ENCODE results near the gene CUEDC2.

The CUEDC2 gene

DNA sequence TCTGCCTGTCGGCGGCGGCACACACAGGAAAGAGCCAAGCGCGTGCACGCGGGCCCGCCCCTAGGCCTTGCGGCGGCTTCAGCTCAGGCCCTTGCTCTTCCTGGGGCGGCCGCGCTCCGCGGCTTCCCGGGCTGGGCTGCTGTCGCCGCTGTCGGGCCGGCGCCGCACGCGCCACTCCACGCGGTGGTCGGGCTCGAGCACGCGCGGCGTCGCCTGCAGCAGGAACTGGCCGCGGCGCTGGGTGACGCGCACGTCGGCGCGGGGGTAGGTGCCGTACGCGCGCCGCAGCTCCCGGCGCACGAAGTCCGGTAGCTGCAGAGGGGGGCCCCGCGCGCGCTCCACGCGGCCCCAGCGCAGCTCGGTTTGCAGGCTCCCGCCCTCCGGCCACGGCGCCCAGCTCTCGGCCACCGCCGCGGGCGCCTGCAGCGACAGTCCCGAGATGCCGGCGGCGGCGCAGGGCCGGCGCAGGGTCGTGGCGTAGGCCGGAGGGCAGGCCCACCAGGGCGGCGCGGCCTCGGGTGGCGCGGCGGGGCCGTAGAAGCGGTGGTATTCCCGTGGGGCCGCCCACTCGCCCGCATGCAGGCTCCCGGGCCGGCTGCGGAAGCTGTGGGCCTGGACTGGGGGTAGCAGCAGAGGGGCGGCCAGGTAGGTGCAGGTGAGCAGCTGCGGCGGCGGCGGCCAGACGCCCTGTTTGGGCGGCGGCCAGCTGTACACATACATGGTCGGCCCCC, 18.2 kb upstream of the CUEDC2 start (continued):
- TF ChIP-seq GLIS1 (tag by site-specific recombination; IDR thresholded peaks at IDR 0.05) (peak; percentile 91), YY2 (tag by site-specific recombination; IDR thresholded peaks at IDR 0.05) (0 out of 2 replicates have a peak, but pooled peaks have one; percentile 35), KLF10 (tag by site-specific recombination; IDR thresholded peaks at IDR 0.05) (0 out of 2 replicates have a peak, but pooled peaks have one; percentile 11), GLIS2 (tag by site-specific recombination; IDR thresholded peaks at IDR 0.05) (peak; percentile 85), ZNF184 (tag by site-specific recombination; IDR thresholded peaks at IDR 0.05) (no peak), KLF16 (tag by site-specific recombination; IDR thresholded peaks at IDR 0.05) (peak; percentile 43), ZNF23 (tag by site-specific recombination; IDR thresholded peaks at IDR 0.05; ENCODE audit: borderline replicate concordance) (no peak), ZSCAN30 (tag by site-specific recombination; IDR thresholded peaks at IDR 0.05) (peak; percentile 71)
- TF ChIP-seq, protein P1, sequence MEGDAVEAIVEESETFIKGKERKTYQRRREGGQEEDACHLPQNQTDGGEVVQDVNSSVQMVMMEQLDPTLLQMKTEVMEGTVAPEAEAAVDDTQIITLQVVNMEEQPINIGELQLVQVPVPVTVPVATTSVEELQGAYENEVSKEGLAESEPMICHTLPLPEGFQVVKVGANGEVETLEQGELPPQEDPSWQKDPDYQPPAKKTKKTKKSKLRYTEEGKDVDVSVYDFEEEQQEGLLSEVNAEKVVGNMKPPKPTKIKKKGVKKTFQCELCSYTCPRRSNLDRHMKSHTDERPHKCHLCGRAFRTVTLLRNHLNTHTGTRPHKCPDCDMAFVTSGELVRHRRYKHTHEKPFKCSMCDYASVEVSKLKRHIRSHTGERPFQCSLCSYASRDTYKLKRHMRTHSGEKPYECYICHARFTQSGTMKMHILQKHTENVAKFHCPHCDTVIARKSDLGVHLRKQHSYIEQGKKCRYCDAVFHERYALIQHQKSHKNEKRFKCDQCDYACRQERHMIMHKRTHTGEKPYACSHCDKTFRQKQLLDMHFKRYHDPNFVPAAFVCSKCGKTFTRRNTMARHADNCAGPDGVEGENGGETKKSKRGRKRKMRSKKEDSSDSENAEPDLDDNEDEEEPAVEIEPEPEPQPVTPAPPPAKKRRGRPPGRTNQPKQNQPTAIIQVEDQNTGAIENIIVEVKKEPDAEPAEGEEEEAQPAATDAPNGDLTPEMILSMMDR (tag by site-specific recombination; IDR thresholded peaks at IDR 0.05), result peak; percentile 51; the same call in 1 of the 2 replicates

DNA sequence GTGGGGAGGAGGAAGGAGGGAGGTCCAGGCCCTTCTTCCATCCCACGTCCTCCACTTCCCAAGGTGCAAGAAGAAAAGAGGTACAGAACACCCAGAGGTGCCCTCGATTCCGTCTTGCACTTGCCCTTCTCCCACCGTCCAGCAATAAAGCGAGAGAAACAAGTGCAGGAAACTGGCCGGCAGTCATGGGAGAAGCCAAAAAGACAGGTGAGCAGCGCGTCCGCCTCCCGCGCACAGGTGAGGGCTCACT, 17.7 kb upstream of the CUEDC2 start:
- H3K9me3 ChIP-seq (ENCODE audit: control insufficient read depth, insufficient read depth, low read depth, low read length), result no peaks in the 10 kb centered on the region
- POLR2A ChIA-PET, result interaction anchor here (0.7 to 5.3 kb wide), 11 partner anchors 10 to 250 kb away, joined by 4 to 60 read pairs (median 8); partner anchors contain the start of genes CUEDC2 and FBXL15
- peak overlapping the region; percentile 73 for H3K4me3 ChIP-seq (ENCODE audit: low read depth, low read length)
- peak overlapping the region; percentile 97 for H3K27ac ChIP-seq (ENCODE audit: extremely low read depth, low read depth, low read length)
- peaks cover 14 to 25% of the 10 kb centered on the region in 2 experiments; a peak in 2 of 3 replicates for H3K36me3 ChIP-seq (ENCODE audit: control insufficient read depth in 2 of 2, insufficient read depth in 1 of 2, low read length in 2 of 2)
- CTCF ChIA-PET, result interaction anchor here (0.6 to 2.2 kb wide), 4 partner anchors 27 to 56 kb away, joined by 4 to 16 read pairs (median 5); no protein-coding TSS in a partner anchor
- H3K4me1 ChIP-seq (ENCODE audit: control insufficient read depth, insufficient read depth, low read length), result peaks cover 5% of the 10 kb centered on the region
- TF ChIP-seq ZNF530 (tag by site-specific recombination; IDR thresholded peaks at IDR 0.05; ENCODE audit: low read depth), result no peak
- TF ChIP-seq ZNF350 (tag by site-specific recombination; IDR thresholded peaks at IDR 0.05), result no peak
- TF ChIP-seq ZNF600 (tag by site-specific recombination; IDR thresholded peaks at IDR 0.05), result peak; percentile 58; the same call in 1 of the 2 replicates
- TF ChIP-seq ZNF138 (tag by site-specific recombination; IDR thresholded peaks at IDR 0.05; ENCODE audit: borderline replicate concordance), result no peak
- TF ChIP-seq ZNF335 (tag by site-specific recombination; conservative IDR thresholded peaks at IDR 0.05), result peak; percentile 69
- no peak for TF ChIP-seq ZNF239 (tag by site-specific recombination; IDR thresholded peaks at IDR 0.05)
- no peak for TF ChIP-seq HOXC10 (CRISPR knock-in tag; IDR thresholded peaks at IDR 0.05)
- TF ChIP-seq, protein P2, sequence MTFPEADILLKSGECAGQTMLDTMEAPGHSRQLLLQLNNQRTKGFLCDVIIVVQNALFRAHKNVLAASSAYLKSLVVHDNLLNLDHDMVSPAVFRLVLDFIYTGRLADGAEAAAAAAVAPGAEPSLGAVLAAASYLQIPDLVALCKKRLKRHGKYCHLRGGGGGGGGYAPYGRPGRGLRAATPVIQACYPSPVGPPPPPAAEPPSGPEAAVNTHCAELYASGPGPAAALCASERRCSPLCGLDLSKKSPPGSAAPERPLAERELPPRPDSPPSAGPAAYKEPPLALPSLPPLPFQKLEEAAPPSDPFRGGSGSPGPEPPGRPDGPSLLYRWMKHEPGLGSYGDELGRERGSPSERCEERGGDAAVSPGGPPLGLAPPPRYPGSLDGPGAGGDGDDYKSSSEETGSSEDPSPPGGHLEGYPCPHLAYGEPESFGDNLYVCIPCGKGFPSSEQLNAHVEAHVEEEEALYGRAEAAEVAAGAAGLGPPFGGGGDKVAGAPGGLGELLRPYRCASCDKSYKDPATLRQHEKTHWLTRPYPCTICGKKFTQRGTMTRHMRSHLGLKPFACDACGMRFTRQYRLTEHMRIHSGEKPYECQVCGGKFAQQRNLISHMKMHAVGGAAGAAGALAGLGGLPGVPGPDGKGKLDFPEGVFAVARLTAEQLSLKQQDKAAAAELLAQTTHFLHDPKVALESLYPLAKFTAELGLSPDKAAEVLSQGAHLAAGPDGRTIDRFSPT (tag by site-specific recombination; IDR thresholded peaks at IDR 0.05), result 0 out of 2 replicates have a peak, but pooled peaks have one; percentile 11
- TF ChIP-seq ZNF423 (tag by site-specific recombination; IDR thresholded peaks at IDR 0.05), result peak; percentile 64
- no peak for TF ChIP-seq ZNF664 (tag by site-specific recombination; IDR thresholded peaks at IDR 0.05)
- peak; percentile 51; the same call in 1 of the 2 replicates for TF ChIP-seq ZNF366 (tag by site-specific recombination; conservative IDR thresholded peaks at IDR 0.05)
- TF ChIP-seq ZNF785 (tag by site-specific recombination; IDR thresholded peaks at IDR 0.05), result no peak
- TF ChIP-seq, protein P3, sequence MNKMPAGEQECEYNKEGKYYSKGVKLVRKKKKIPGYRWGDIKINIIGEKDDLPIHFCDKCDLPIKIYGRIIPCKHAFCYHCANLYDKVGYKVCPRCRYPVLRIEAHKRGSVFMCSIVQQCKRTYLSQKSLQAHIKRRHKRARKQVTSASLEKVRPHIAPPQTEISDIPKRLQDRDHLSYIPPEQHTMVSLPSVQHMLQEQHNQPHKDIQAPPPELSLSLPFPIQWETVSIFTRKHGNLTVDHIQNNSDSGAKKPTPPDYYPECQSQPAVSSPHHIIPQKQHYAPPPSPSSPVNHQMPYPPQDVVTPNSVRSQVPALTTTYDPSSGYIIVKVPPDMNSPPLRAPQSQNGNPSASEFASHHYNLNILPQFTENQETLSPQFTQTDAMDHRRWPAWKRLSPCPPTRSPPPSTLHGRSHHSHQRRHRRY (tag by site-specific recombination; IDR thresholded peaks at IDR 0.05), result no peak
- TF ChIP-seq, protein P4, sequence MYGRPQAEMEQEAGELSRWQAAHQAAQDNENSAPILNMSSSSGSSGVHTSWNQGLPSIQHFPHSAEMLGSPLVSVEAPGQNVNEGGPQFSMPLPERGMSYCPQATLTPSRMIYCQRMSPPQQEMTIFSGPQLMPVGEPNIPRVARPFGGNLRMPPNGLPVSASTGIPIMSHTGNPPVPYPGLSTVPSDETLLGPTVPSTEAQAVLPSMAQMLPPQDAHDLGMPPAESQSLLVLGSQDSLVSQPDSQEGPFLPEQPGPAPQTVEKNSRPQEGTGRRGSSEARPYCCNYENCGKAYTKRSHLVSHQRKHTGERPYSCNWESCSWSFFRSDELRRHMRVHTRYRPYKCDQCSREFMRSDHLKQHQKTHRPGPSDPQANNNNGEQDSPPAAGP (tag by site-specific recombination; IDR thresholded peaks at IDR 0.05), result 0 out of 2 replicates have a peak, but pooled peaks have one; percentile 25
- TF ChIP-seq ZNF341 (tag by site-specific recombination; IDR thresholded peaks at IDR 0.05; ENCODE audit: low read depth), result peak; percentile 69
- TF ChIP-seq, protein P5, sequence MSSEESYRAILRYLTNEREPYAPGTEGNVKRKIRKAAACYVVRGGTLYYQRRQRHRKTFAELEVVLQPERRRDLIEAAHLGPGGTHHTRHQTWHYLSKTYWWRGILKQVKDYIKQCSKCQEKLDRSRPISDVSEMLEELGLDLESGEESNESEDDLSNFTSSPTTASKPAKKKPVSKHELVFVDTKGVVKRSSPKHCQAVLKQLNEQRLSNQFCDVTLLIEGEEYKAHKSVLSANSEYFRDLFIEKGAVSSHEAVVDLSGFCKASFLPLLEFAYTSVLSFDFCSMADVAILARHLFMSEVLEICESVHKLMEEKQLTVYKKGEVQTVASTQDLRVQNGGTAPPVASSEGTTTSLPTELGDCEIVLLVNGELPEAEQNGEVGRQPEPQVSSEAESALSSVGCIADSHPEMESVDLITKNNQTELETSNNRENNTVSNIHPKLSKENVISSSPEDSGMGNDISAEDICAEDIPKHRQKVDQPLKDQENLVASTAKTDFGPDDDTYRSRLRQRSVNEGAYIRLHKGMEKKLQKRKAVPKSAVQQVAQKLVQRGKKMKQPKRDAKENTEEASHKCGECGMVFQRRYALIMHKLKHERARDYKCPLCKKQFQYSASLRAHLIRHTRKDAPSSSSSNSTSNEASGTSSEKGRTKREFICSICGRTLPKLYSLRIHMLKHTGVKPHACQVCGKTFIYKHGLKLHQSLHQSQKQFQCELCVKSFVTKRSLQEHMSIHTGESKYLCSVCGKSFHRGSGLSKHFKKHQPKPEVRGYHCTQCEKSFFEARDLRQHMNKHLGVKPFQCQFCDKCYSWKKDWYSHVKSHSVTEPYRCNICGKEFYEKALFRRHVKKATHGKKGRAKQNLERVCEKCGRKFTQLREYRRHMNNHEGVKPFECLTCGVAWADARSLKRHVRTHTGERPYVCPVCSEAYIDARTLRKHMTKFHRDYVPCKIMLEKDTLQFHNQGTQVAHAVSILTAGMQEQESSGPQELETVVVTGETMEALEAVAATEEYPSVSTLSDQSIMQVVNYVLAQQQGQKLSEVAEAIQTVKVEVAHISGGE (tag by site-specific recombination; conservative IDR thresholded peaks at IDR 0.05; ENCODE audit: low read depth), result 0 out of 2 replicates have a peak, but pooled peaks have one; percentile 11
- TF ChIP-seq FEZF1 (tag by site-specific recombination; IDR thresholded peaks at IDR 0.05), result no peak
- no peak for TF ChIP-seq ZNF549 (tag by site-specific recombination; IDR thresholded peaks at IDR 0.05)
- TF ChIP-seq ZEB2 (tag by site-specific recombination; IDR thresholded peaks at IDR 0.05), result peak; percentile 85
